Measurements from ENCODE around the gene HOXC9.

HOXC9 gene

DNA sequence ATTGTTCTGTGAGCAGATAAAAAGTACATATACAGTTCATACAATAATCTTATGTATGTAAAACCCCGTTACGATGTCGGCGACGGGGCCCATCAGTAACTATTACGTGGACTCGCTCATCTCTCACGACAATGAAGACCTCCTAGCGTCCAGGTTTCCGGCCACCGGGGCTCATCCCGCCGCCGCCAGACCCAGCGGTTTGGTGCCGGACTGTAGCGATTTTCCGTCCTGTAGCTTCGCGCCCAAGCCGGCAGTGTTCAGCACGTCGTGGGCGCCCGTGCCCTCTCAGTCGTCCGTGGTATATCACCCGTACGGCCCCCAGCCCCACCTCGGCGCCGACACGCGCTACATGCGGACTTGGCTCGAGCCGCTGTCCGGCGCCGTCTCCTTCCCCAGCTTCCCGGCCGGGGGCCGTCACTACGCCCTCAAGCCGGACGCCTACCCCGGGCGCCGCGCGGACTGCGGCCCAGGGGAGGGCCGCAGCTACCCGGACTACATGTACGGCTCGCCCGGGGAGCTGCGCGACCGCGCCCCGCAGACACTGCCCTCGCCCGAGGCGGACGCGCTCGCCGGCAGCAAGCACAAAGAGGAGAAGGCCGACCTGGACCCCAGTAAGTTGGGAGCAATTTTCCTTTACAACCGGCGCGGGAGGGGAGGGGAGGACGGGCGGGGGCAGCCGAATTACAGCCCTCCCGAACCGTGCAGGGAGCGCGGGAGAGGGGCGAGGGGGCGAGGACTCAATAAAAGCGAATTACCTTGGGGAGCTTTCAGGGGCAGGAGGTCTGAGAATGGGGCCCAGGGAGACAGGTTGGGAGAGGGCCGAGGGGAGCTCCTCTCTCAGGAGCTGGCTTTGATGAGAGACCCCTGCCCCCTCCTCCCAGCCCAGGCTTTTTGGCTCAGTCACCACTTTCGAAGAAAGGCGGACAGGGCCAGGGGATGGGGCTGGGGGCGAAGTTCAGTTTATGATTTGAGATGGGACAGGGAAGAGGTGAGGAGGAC is at the start of gene HOXC9:
HOXC9 (plus strand) TSS at position 46 of the 999 bp plus-strand sequence; CDS start at position 74, 28 bp downstream.
- DNase-seq (ENCODE audit: low read depth): no peak

GRCh38 chr12:53950437-53950773 is 49.6 kb upstream of the HOXC9 start:
- no peak for DNase-seq (ENCODE audit: low read depth)

DNA sequence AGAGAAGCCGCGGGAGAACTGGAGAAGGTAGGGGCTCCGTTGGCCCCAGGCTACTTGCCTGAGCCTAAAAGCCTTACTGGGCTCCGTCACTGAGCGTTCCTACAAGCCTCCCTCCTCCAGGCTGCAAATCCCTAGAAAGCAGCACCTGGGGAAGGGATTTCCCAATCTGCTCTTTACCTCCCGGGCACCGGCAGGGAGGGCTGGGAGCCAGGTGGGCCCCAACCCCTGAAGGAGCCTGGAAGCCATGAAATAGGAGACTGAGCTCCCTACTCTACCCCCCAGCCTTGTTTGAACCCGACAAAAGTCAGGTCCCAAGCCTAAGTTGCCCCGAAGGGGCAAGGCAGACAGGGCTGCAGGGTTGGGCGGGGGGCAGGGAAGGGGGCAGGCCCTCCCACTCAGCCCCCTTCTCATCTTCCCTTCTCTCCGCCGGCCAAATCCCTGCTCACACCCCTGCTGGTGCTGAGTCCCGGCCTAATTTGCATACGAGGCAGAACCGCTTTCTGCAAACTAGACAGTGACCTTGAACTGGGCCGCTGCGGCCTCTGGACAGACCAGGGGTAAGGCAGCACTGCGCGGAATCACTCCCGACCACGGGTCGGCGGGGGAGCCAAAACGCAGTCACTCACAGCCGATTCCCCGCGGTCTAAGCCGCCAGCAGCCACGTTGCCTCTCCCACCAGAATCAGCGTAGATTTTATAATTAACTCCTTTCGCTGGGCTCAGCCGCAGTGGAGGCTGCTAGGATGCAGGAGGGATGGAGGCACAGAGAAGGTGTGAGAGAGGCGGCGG is 49.0 kb upstream of the HOXC9 start:
- DNase-seq (ENCODE audit: low read depth): no peak

- no peak for DNase-seq (ENCODE audit: low read depth)
Measured at GRCh38 chr12:53951577-53952334, 48.2 kb upstream of the HOXC9 start.

DNA sequence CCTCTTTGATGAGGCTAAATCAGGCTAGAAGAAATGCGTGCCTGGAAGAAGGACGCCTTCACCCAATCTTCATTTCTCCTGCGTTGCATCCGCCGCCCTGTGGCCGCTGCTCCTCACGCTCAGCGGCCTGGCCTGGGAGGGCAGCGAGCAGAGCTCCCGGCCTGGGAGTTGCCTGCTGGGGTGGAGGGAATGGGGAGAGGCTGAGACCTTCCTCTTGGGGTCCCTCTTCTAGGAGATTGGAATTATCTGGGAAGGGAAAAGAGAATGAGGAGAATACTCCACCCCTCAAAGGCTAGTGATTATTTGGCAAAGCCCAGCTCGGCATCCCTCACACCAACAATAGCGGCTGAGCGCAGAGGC is 47.6 kb upstream of the HOXC9 start:
- DNase-seq (ENCODE audit: low read depth): no peak

GRCh38 chr12:53952871-53953734 is 46.9 kb upstream of the HOXC9 start:
- no peak for DNase-seq (ENCODE audit: low read depth)

GRCh38 chr12:53953831-53954693 is 45.9 kb upstream of the HOXC9 start:
- DNase-seq (ENCODE audit: low read depth): no peak

DNA sequence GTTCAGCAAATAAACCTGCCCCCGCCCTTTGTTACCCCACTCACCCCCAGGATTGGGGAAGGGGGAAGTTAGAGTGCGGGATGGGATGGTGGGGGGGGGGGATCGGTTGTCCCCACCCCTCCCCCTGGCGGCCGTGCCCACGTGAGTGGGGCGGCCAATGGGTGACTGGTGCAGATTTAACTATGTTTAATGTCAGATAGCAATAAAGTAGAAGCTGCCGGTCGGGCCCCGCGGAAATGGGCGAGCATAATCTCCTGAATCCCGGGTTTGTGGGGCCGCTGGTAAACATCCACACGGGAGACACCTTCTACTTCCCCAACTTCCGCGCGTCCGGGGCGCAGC is 45.3 kb upstream of the HOXC9 start, which contains the start of gene HOXC12:
HOXC12 (plus strand) TSS at position 210 of the 342 bp plus-strand sequence; CDS start at position 237, 27 bp downstream.
- DNase-seq (ENCODE audit: low read depth): no peak

- DNase-seq (ENCODE audit: low read depth): no peak
Measured at GRCh38 chr12:53955036-53955775, 44.8 kb upstream of the HOXC9 start.

DNA sequence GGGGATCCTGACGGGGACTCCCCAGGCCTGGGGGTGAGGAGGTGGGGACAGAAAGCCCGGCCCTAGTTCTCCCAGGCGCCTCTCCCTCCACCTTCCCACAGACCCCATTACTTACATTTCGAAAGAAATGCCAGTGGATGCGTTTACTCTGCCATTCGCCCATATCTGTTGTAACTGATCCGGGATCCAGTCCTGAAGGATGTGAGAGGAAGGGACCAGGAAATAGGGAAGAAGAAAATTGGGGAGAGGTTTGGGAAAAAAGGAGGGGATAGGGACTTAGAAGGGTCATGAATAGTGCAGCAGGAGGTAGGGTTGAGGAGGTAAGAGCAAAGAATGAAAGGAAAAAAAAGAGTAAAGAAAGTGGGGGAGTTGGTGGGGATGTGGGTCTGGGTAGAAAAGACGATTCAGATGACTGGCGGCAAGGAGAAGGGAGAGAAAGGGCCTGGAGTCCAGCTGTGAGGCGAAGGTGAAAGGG is 44.1 kb upstream of the HOXC9 start:
- DNase-seq (ENCODE audit: low read depth): no peak

DNA sequence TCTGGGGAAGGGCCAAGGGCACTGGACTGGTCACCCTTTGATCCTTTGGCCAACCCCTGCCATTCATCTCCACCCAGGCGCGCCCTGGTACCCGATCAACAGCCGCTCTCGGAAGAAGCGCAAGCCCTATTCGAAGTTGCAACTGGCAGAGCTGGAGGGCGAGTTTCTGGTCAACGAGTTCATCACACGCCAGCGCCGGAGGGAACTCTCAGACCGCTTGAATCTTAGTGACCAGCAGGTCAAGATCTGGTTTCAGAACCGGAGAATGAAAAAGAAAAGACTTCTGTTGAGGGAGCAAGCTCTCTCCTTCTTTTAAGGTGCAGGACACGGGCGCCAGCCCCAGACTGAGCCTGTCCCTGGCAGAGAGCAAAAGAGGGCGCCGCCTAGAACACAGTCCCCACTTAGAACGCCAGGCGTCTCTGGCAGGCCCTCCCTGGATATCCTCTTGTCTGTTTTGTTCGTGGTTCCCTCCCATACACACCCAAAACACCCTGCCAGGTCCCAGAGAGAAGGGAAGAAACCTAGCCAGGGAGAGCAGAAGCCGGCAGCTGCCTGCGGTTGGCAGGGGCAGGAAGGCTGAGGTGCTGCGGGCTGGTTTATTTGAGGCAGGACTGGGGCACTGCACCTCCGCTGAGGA is 43.6 kb upstream of the HOXC9 start:
- DNase-seq (ENCODE audit: low read depth): no peak

GRCh38 chr12:53956914-53957536 is 42.9 kb upstream of the HOXC9 start:
- DNase-seq (ENCODE audit: low read depth): no peak

DNA sequence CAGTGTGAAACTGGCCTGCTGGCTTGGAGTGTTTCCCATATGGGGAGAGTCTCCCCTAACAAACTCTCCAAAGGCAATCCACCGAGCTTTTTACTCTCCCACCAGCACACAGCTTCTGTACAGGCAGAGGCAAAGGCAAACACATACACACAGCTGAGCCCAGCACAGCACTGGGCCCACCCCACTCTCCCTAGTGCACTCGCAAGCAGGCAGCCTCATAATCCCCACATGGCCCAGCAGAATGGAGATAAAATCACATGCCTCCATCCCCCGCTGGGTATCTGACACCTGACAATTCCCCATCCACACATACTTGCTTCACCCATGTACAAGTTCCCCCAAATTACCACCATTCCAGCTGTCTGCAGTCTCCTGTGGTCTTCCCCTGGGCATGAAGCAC is 41.8 kb upstream of the HOXC9 start:
- no peak for DNase-seq (ENCODE audit: low read depth)

DNA sequence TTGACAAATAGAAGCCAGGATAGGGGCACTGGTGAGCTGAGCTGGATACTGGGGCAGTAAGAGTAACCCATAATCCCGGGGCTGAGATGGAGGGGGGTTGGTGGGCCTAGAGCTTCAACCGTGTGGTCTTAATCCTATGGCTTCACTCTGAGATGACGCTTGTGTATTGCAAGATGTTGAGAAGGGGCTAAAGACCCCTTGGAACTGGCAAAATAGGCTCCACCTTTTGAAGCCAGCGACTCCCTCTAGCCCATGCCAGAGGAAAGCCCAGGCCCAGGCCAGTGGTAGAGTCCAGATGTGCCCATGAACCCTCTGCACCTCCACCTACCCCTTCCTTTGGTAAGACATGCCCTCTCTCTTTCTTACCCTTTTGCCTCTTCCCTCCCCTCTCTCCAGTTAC is 40.6 kb upstream of the HOXC9 start:
- no peak for DNase-seq (ENCODE audit: low read depth)

DNA sequence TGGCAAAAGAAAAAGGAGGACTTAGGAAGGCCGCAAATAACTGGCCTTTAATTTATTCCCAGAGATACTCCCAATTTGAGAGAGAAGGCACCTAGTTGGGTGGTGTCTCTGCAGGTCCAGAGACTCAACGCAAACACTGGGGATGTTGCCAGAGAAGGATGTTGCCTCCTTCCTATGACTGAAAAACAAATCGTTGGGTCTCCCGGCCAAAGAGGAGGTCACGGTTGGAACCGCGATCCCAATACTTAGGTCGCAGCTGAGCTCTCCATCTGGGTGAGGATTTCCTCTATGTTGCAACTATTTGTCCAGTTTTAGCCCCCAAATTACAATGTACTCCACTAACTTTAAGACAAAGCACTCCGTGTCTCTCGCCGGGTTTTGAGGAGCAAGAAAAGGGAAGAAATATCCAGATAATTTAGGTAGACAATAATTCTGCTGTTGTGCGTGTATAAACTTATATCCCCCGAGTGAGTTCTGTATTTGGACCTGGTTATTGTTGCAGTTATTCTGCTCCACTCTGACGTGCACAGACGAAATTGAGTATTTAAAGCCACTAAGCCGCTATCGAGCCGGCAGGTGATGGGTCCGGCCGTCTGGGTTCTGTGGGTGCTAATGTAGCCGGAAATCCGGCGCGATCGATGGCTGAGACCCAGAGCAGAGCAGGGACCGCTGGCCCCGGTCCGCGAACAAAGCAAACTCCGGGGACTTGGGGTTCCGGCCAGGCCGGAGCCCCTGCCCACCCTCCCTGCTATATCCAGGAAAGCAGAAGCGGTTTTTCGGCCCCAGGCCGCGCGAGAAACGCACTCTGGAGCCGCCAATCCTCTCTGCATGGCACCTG is 39.6 kb upstream of the HOXC9 start:
- no peak for DNase-seq (ENCODE audit: low read depth)

- DNase-seq (ENCODE audit: low read depth): no peak
Measured at GRCh38 chr12:53961025-53961761, 38.8 kb upstream of the HOXC9 start.

- DNase-seq (ENCODE audit: low read depth): no peak
Measured at GRCh38 chr12:53963005-53963404, 37.0 kb upstream of the HOXC9 start.
